Testis (tissue), 2 donors: ENCODE measurements around the gene NAP1L4.

Experiments used
- POLR2A ChIP-seq: fragments of 450-650 bp; IDR thresholded peaks from one replicate; pipeline ENCODE4 v1.6.1; 2017; ENCODE audit warnings: antibody characterized with exemption, mild to moderate bottlenecking, moderate library complexity
- TF ChIP-seq, protein P1 (sequence below), 3 experiments: fragments of 450-650 bp in 2 of 3; fragments of 200-600 bp in 1 of 3; sonication (generic) in 1 of 3; IDR thresholded peaks; one replicate each; pipeline ENCODE4 v1.5.1; 2016 to 2019; ENCODE audit warnings: antibody characterized with exemption in 3 of 3, mild to moderate bottlenecking in 2 of 3, moderate library complexity in 1 of 3

DNA sequence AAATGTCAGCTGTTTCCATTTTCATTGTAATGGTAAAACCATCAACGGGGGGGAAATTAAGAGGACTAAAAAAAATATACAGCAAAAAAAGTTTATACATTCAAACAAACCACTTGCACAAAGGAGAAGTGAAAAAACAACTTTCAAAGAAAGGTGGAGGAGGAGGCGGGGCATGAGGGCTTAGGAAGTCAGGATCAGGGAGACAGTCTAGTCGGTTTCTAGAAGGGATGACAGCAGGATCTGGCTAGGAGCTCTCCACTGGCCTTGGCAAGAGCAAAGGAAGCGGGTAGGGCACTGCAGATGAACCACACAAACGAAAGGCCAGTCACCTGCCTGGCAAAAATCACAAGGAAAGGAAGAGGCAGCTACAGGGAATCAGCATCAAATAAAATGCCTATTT, 31.0 kb downstream of the NAP1L4 start:
- no peak for TF ChIP-seq POLR2A
- TF ChIP-seq, protein P1, sequence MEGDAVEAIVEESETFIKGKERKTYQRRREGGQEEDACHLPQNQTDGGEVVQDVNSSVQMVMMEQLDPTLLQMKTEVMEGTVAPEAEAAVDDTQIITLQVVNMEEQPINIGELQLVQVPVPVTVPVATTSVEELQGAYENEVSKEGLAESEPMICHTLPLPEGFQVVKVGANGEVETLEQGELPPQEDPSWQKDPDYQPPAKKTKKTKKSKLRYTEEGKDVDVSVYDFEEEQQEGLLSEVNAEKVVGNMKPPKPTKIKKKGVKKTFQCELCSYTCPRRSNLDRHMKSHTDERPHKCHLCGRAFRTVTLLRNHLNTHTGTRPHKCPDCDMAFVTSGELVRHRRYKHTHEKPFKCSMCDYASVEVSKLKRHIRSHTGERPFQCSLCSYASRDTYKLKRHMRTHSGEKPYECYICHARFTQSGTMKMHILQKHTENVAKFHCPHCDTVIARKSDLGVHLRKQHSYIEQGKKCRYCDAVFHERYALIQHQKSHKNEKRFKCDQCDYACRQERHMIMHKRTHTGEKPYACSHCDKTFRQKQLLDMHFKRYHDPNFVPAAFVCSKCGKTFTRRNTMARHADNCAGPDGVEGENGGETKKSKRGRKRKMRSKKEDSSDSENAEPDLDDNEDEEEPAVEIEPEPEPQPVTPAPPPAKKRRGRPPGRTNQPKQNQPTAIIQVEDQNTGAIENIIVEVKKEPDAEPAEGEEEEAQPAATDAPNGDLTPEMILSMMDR (IDR thresholded peaks at IDR 0.05) = no peak
